Lower lobe of right lung (tissue), 2 donors: ENCODE measurements around the gene C2orf76. TPM values are rescaled to one million over a fixed set of nuclear protein-coding genes. Genes with fewer than 3 reads are reported as not detected.

Source experiments
- ATAC-seq, 2 donors: fragments of 200-7000 bp; cut with Tn5 transposase; one replicate each; pipeline ENCODE4 v1.9.1; 2020 to 2022; ENCODE audit warnings: mild to moderate bottlenecking in 2 of 2, moderate library complexity in 2 of 2
- DNase-seq: peaks from one replicate; pipeline ENCODE4 v3.0.0-alpha.2; 2020
- H3K27ac ChIP-seq: fragments of 200-600 bp; one replicate; pipeline ENCODE4 v1.8.0; 2022
- H3K27me3 ChIP-seq: fragments of 200-600 bp; one replicate; pipeline ENCODE4 v1.8.0; 2022; ENCODE audit warnings: low read depth
- H3K36me3 ChIP-seq: fragments of 200-600 bp; one replicate; pipeline ENCODE4 v1.8.0; 2022; ENCODE audit warnings: mild to moderate bottlenecking
- H3K4me1 ChIP-seq: fragments of 200-600 bp; one replicate; pipeline ENCODE4 v1.8.0; 2022
- H3K4me3 ChIP-seq: fragments of 200-600 bp; one replicate; pipeline ENCODE4 v1.8.0; 2022; ENCODE audit warnings: mild to moderate bottlenecking
- H3K9me3 ChIP-seq: fragments of 200-600 bp; one replicate; pipeline ENCODE4 v1.8.0; 2022
- intact Hi-C: fragments of 100-400 bp; cut with DNase I; formaldehyde crosslinking; loops from one replicate; pipeline ENCODE4 v1.11.0; 2022
- total RNA-seq: library from RNA; stranded (reverse); fragmentation: NEBNext Ultra II Directional; extraction: Animal tissue kit (Norgen Biotek cat#: 25700); gene quantifications from one replicate; pipeline ENCODE4 v1.2.1, GENCODE V29; 2021
- TF ChIP-seq, protein P1 (sequence below): fragments of 200-600 bp; IDR thresholded peaks from one replicate; pipeline ENCODE4 v1.8.0; 2022; ENCODE audit warnings: antibody characterized with exemption, mild to moderate bottlenecking
- donor health status: DM: no; HTN: yes; CAD: no; lungs with severe emphysema.

The C2orf76 gene
- total RNA-seq, 1 donor from 2014 or later: 11.6 TPM

- Histone ChIP-seq H3K4me3 (no peak overlapping the region), H3K27ac (no peak overlapping the region), H3K27me3 (no peaks in the 10 kb centered on the region), H3K36me3 (no peaks in the 10 kb centered on the region), H3K4me1 (peaks cover 29% of the 10 kb centered on the region), H3K9me3 (no peaks in the 10 kb centered on the region)
- no peak for ATAC-seq
- TF ChIP-seq, protein P1, sequence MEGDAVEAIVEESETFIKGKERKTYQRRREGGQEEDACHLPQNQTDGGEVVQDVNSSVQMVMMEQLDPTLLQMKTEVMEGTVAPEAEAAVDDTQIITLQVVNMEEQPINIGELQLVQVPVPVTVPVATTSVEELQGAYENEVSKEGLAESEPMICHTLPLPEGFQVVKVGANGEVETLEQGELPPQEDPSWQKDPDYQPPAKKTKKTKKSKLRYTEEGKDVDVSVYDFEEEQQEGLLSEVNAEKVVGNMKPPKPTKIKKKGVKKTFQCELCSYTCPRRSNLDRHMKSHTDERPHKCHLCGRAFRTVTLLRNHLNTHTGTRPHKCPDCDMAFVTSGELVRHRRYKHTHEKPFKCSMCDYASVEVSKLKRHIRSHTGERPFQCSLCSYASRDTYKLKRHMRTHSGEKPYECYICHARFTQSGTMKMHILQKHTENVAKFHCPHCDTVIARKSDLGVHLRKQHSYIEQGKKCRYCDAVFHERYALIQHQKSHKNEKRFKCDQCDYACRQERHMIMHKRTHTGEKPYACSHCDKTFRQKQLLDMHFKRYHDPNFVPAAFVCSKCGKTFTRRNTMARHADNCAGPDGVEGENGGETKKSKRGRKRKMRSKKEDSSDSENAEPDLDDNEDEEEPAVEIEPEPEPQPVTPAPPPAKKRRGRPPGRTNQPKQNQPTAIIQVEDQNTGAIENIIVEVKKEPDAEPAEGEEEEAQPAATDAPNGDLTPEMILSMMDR: no peak
- no peak for DNase-seq
- intact Hi-C loops: no loop called here
Observed at GRCh38 chr2:119384971-119385370, 18.3 kb upstream of the C2orf76 start.

DNA sequence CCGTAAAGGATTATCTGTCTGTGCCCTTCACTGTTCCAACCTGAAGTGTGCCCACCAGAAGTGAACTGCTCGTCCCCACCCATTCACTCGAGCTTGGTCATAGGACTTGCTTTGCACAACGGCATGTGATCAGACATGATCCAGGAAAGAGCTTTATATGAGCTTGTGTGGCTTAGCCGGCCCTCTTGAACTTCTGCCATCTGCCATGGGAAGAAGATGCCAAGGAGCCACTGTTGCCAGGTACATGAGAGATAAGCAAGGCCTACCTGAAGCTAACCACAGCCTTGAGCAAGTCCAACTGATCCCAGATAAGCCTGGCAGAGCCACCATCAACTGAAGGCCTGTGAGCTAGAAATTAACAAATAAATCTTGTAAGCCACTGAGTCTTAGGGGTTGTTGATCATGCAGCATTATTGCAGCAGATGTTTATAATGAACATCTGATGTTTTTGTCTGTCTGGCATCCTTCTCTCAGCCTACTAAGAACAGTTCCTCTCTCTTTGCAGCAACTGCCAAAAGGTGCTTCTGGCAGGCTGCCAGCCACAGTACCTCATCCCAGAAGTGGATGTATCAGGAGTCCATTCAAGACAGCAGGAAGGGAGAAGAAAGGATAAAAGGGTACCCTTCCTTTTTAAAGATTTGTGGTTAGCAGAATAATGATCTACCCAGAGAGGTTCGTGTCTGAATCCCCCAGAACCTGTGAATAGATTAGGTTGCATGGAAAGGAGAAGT is 16.9 kb upstream of the C2orf76 start:
- H3K36me3 ChIP-seq: no peaks in the 10 kb centered on the region
- DNase-seq: no peak
- H3K27me3 ChIP-seq: no peaks in the 10 kb centered on the region
- TF ChIP-seq, protein P1: no peak
- no peaks in the 10 kb centered on the region for H3K9me3 ChIP-seq
- ATAC-seq: no peak
- no peak overlapping the region for H3K27ac ChIP-seq
- intact Hi-C loops: no loop called here
- H3K4me1 ChIP-seq: peaks cover 19% of the 10 kb centered on the region
- H3K4me3 ChIP-seq: no peak overlapping the region

- Histone ChIP-seq H3K27me3 (no peaks in the 10 kb centered on the region), H3K4me3 (no peak overlapping the region), H3K36me3 (peaks cover 2% of the 10 kb centered on the region), H3K9me3 (no peaks in the 10 kb centered on the region), H3K27ac (no peak overlapping the region), H3K4me1 (no peaks in the 10 kb centered on the region)
- DNase-seq (no peak), ATAC-seq (no peak)
- intact Hi-C loops: no loop called here
- TF ChIP-seq, protein P1: no peak
Observed at GRCh38 chr2:119378566-119378965, 11.9 kb upstream of the C2orf76 start.

- Histone ChIP-seq H3K27me3 (no peaks in the 10 kb centered on the region), H3K4me1 (no peaks in the 10 kb centered on the region), H3K27ac (no peak overlapping the region), H3K36me3 (peaks cover 8% of the 10 kb centered on the region), H3K4me3 (no peak overlapping the region), H3K9me3 (no peaks in the 10 kb centered on the region)
- TF ChIP-seq, protein P1: no peak
- ATAC-seq (no peak), DNase-seq (no peak)
- intact Hi-C loops: no loop called here
Observed at GRCh38 chr2:119377993-119378345, 11.3 kb upstream of the C2orf76 start.

- H3K4me3 ChIP-seq: no peak overlapping the region
- TF ChIP-seq, protein P1: no peak
- ATAC-seq: no peak
- no peaks in the 10 kb centered on the region for H3K9me3 ChIP-seq
- no peak overlapping the region for H3K27ac ChIP-seq
- H3K36me3 ChIP-seq: peaks cover 13% of the 10 kb centered on the region
- no peak for DNase-seq
- no peaks in the 10 kb centered on the region for H3K4me1 ChIP-seq
- H3K27me3 ChIP-seq: no peaks in the 10 kb centered on the region
- intact Hi-C loops: no loop called here
Observed at GRCh38 chr2:119377294-119377992, 10.8 kb upstream of the C2orf76 start.
